Retinal pigment epithelial cell (primary cell): ENCODE results near the gene NIPAL1.
"Not testable (repeated sequence)": the region's sequence is repeated elsewhere in the genome, so short reads cannot be mapped to it uniquely, and the experiment has no call there.

Experiments
- DNase-seq: peaks from one replicate; pipeline ENCODE4 v3.0.0-alpha.2; 2010; ENCODE audit warnings: low read depth
- H3K4me3 ChIP-seq: 2 replicates; pipeline ENCODE4 v1.5.1; 2011; ENCODE audit warnings: mild to moderate bottlenecking, low read length, control low read depth, moderate library complexity
- CTCF ChIP-seq: conservative IDR thresholded peaks from 2 replicates; pipeline ENCODE4 v1.5.1; 2011; ENCODE audit warnings: low read depth, low read length, control low read depth, inconsistent platforms

Gene NIPAL1

GRCh38 chr4:47996021-47996420 lies 20.6 kb upstream of the NIPAL1 start:
- no peak for TF ChIP-seq CTCF
- no peak for DNase-seq
- no peak overlapping the region for H3K4me3 ChIP-seq

GRCh38 chr4:48002267-48002666 lies 14.3 kb upstream of the NIPAL1 start:
- H3K4me3 ChIP-seq = no peak overlapping the region
- no peak for TF ChIP-seq CTCF

GRCh38 chr4:48003568-48003967 lies 13.0 kb upstream of the NIPAL1 start:
- DNase-seq, H3K4me3 ChIP-seq: not testable (repeated sequence)
- peak; percentile 48 for TF ChIP-seq CTCF

More at GRCh38 chr4:48002267-48002666, 14.3 kb upstream of the NIPAL1 start:
- no peak for DNase-seq

GRCh38 chr4:48005781-48006180 lies 10.8 kb upstream of the NIPAL1 start:
- H3K4me3 ChIP-seq = no peak overlapping the region
- no peak for DNase-seq
- no peak for TF ChIP-seq CTCF

GRCh38 chr4:48008021-48008596 lies 8.5 kb upstream of the NIPAL1 start:
- H3K4me3 ChIP-seq = no peak overlapping the region
- no peak for TF ChIP-seq CTCF
- DNase-seq = no peak

GRCh38 chr4:48010906-48011305 lies 5.7 kb upstream of the NIPAL1 start:
- H3K4me3 ChIP-seq, DNase-seq: not testable (repeated sequence)

- no peak for DNase-seq
- no peak for TF ChIP-seq CTCF
- no peak overlapping the region for H3K4me3 ChIP-seq
Observed at GRCh38 chr4:48011722-48012121, 4.8 kb upstream of the NIPAL1 start.

GRCh38 chr4:48012824-48013223 lies 3.7 kb upstream of the NIPAL1 start:
- DNase-seq = no peak
- no peak for TF ChIP-seq CTCF

More at GRCh38 chr4:48012824-48013223, 3.7 kb upstream of the NIPAL1 start:
- no peak overlapping the region for H3K4me3 ChIP-seq
